Activated CD4-positive, alpha-beta T cell treated with anti-CD3 and anti-CD28 coated beads, Interleukin-2, amount 50 U/mL, for 16 hours (primary cell): Measurements from ENCODE around the gene THAP9.
"Not testable (repeated sequence)": the region's sequence is repeated elsewhere in the genome, so short reads cannot be mapped to it uniquely, and the experiment has no call there.

Experiments used
- DNase-seq: peaks from one replicate; pipeline ENCODE4 v3.0.0-alpha.2; 2020

Gene THAP9

DNA sequence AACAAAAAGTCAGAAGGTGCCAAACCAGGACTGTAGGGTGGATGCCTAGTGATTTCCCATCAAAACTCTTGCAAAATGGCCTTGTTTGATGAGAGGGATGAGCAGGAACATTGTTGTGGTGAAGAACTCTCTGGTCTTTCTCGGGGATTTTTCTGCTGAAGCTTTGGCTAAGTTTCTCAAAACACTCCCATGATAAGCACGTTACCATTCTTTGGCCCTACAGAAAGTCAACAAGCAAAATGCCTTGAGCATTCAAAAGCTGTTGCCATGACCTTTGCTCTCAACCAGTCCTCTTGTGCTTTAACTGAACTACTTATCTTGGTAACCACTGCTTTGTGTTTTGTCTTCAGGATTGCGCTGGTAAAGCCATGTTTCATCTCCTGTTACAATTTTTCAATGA is 6.6 kb upstream of the THAP9 start:
- no peak for DNase-seq

DNA sequence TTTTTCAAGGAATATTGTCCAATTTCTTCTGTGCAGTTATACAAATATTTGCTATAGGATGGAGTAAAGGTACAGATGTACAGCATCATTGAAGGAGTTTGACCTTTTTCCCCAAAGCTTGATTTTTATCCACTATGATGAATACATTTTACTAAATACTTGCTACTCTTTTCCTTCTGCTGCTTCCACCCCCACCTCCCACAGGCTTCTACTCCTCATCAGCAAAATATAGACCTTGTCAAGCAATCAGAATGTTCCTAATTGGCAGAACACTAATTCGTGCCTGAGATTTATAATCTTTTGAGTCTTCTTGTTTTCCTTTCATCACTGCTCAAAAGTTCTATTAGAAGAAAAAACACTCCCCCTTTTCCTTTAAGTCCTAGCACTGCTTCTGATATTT is 3.8 kb upstream of the THAP9 start:
- no peak for DNase-seq

DNA sequence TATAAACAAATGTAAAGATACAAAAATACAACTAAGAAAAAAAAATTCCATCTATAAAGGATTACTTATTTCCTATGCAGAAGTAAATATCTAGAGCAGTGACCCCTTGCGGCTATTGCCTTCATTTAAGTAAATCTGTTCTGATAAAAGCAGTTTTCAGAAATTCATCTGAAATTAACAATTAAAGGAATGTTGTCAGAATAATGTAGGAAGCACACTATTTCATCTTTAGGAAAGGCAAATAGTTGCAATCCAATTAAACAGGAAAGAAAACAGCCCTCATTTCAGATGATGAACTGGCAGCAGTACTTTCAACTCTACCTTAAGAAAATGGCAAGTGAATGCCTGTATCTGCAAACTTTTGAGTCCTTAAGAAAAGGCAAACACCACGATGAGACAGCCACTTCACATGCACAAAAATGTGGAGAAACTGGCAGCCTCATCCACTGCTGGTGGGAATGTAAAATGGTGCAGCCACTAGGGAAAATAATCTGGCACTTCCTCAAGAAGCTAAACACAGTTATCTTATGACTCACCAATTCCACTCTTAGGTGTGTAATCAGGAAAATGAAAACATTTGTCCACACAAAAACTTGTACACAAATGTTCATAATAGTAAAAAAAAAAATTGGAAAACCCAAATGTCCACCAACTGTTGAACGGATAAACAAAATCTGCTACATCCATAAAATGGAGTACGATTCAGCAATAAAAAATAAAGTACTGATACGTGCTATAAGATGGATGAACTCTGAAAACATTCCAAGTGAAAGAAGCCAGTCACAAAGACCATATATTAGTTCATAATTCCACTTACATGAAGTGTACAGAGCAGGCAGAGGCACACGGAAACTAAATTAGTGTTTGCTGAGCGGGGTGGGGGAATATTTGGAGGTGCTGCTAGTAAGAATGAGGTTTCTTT is 2.0 kb upstream of the THAP9 start:
- DNase-seq, result no peak

DNA sequence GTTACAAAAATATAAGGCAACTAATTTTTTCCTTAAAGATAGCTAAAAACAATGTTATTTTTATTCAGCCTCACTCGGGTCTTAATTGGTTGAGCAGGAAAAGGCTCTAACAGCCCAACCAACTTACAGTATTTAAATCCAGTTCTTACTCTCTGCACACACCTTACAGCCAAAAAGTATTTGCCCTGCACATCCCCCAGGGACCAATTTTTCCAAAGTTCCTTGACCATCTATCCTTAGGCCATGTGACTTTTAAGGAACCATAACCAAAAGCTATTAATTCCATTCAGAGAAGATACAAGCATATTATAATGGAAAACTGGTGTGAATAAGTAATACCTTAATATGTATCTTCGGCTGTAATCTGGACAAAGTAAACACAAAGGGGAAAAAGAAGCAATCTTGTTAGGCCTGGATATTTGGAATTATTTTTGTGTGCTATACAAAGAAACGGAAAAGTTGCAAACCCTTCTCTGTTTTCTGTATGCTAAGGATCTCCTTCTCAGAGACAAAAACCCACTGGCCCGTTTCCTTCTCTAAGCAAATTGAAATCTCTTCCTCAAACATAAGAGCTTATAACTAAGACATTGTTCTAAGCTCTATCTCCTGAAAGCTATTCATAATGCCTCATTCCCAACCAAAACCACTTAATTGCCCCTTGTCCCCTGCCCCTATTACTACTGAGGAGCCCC is 1.0 kb upstream of the THAP9 start:
- no peak for DNase-seq

DNA sequence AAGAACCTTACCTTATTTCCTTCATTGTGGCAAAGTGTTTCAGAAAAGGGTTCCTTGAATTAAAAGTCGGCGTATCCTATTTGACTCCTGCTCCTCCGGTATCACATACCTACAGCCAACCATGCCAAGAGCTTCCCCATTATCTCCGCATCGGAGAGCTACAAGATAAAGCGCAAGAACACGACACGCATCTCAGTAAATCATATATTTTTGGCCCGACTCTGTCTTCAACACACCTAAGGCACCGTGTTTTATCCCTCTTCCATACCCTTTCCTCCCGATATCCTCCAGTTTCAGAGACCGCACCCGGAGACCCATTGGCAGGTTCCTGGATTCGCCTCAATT is 497 bp upstream of the THAP9 start:
- no peak for DNase-seq

DNA sequence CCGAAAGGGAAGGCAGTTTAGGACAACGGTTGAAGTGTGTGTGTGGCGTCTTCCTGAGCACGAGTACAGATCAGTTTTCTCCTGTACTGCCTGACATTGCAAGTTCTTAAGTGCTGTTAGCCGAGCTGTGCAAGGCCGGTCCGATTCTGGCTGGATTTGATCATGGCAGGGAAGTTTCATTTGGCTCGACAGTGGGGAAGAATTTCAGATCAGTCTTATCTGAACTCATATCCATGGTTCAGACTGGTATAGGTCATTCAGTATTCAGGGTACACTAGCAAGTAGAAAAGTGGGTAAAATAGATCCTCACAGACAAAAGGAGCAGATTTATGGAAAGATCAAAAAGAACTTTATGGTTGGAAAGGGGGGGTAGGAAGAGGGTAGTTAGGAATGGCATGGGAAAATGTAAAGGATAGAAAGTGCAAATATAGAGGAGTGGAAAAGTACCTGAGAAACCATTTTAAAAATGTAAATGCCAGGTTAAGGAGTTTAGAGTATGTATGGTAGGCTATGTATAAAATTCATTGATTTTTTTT is 716 bp downstream of the THAP9 start:
- no peak for DNase-seq

DNA sequence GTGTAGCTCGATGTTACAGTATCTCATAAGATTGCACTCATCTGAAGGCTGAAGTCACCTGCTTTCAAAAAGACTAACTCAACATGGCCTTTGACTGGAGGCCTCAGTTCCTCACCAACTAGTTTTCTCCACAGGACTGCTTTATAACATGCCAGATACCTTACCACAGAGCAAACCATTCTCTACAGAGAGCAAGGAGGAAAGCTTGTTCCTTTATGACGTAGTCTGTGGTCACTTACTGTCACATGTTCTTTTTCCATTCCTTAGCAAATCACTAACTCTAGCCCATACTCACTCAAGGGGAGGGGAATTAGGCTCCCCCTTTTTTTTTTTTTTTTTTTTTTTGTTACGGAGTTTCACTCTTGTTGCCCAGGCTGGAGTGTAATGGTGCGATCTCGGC is 3.2 kb downstream of the THAP9 start:
- peak; percentile 66 for DNase-seq

DNA sequence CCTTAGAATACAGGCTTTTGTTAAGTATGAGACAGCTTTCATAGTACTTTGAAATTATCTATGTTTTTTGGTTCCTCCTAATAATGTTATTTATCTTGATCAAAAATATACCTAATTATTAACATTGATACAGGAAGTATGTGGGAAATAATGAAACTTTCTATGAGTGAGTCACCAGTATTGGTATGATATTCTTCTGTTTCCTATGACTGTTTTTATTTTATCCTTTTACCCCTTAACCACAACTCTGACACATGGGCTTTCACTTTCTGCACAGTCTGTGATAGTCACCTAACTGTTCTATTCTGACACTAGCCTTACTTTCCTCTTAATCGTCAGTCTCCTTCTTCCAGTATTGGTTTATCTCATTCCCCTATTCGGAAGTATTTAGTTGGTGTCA is 4.7 kb downstream of the THAP9 start:
- peak; percentile 91 for DNase-seq

DNA sequence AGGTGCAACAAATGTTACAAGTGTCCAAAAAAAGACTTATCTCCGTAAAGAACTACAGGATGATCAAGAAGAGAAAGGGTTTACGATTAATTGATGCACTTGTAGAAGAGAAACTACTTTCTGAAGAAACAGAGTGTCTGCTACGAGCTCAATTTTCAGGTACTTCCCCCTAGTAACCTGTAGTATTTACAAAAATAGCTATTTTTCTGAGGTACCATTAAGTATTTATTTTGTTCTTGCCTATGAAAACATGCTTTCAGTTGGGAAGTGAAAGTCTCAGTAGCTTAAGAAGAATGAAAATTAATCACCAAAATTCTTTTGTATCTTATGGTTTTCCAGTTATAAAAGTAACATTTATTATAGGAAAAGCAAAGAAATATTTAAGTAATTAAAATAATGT is 5.9 kb downstream of the THAP9 start:
- no peak for DNase-seq

DNA sequence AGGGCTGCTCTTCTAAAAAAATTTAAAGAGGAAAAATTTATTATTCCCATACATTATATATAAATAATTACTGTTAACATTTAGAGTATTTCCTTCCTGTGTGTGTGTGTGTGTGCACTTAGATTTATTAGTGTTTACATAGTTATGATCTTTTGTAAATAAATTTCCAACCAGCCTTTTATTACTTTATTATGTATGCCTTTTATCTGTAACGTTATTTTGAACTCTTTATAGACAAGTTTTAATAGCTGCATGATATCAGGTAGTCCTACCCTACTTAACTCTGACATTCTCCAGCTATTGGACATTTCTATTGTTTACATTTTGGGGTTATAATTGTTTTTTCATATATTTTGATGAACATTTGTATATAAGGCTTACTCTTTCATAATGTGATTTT is 8.8 kb downstream of the THAP9 start:
- DNase-seq, result no peak

DNA sequence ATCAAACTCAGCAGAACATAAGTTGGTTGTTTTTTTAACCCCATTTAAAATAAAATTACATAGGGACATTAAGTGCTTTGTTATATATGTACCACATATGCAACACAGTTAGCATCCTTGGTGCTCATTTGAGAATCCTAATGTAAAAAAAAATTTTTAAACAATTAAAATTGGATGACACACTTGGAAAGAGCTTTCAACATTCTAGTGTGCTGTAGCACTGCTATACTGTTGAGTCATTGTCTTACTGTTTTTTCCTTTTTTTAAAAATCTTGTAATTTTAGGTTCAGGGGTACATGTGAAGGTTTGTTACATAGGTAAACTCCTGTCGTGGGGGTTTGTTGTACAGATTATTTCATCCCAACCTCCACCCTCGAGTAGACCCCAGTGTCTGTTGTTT is 12.8 kb downstream of the THAP9 start:
- no peak for DNase-seq

DNA sequence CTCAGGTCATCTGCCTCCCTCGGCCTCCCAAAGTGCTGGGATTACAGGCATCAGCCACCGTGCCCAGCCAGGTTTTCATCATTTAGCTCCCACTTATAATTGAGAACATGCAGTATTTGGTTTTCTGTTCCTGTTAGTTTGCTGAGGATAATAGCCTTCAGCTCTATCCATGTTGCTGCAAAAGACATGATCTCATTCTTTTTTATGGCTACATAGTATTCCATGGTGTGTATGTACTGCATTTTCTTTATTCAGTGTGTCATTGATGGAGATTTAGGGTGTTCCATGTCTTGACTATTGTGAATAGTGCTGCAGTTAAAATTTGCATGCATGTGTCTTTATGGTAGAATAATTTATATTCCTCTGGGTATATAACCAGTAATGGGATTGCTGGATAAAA is 13.4 kb downstream of the THAP9 start:
- not testable (repeated sequence) for DNase-seq

DNA sequence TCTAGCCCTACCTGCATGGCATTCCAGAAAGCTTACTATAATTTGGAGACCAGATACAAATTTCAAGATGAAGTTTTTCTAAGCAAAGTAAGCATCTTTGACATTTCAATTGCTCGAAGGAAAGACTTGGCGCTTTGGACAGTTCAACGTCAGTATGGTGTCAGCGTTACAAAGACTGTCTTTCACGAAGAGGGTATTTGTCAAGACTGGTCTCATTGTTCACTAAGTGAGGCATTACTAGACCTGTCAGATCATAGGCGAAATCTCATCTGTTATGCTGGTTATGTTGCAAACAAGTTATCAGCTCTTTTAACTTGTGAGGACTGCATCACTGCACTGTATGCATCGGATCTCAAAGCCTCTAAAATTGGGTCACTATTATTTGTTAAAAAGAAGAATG is 17.6 kb downstream of the THAP9 start:
- no peak for DNase-seq

DNA sequence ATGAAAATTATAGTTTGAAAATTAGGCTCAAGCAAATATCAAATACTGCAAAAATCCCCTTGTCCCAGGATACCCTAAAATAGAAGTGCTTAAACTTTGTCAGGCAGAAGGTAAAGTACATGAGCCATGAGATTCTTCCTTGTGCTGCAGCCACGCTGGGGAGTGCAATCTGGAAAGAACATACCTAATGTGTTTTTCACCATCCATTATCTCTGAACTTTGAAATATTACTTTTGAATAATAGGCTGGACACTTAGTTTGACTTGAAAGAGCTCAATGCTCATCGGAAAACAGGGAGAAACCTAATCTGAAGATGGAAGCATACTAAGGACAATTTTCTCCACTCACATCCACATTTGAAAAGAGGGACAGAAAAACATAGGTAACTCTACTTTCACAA is 18.9 kb downstream of the THAP9 start:
- DNase-seq, result no peak

DNA sequence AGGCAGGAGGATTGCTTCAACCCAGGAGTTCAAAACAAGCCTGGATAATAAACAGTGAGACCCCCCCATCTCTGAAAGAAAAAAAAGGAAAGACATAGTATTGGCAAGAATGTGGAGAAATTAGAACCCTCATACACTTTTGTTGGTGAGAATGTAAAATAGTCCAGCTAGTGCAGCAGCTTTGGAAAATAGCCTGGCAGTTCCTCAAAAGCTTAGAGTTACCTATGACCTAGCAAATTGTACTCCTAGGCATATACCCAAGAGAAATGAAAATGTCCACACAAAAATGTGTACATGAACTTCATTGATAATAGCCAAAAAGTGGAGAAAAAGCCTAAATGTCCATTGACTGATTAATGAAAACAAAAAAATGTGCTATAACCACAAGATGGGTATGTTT is 21.3 kb downstream of the THAP9 start:
- DNase-seq, result no peak

DNA sequence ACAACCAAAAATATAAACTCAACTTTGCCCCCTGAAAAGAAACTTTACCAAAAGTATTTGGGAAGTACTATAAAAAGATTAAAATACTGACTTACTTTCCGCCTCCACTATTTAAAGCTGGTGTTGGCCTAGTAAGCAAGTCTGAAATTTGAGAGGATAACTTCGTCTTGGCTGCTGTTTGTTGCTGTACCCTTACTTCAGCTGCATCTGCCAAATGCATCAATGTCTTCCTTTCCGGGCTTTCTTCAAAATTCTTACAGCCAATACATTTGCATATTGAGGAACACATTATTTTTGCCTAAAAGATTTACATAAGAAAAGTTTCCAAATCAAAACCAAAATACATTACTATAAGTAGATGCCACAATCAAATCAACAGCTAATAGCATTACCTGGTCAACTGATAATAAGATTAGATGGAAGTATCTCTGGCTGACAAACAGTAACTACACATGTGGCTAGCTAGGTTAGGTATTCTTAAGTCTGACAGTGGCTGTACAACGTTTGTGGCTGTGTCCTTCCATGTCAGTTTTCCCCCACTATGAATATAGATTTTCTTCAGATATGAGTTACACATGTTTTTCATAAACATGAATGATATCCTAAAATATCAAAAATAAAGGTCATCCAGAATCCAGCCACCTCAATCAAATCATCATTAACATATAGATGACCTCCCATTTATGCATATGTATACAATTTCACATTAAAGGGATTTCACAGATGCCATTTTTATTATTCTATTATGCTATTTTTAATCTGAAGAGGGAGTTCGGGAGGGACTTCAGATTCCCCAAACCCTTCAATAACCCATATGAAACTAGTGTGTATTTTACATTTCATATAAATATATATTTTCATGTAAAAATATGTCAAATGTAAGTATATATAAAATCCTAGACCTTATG is 30.6 kb downstream of the THAP9 start:
- DNase-seq, result no peak

DNA sequence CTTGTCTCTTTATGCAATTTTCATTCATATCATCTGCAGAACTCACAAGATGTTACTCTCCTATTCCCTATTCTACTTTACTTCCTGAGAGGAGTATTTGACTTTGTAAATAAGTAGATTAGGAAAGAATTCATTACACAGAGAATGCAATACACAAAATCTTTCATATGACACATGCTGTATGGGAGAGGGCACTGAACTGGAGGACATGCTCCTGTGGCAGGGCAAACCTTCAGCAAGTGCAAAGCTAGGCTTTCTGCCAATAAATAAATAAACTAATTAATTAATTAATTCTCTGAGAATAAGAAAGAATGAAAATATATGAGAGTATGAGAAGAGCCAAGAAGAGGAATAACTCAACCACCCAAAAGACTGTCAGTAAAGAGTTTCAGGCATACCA is 33.9 kb downstream of the THAP9 start:
- no peak for DNase-seq

DNA sequence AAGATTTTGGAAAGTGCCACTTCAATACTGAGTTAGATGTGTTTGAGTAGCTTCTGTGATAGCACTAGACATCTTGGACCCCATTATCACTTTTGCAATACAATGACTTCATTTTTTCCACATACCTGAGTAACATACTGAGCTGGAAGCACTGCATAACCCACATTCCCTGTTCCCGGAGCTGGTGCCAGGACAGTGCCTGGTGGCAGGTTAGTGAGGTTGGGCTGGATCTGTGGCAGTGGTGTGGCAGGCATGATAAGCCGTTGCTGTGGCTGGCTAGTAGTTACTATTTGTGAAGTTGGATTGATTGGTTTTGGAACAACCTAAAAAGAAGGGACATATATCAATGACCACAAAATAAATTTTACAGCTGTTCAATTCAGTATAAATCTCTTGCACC is 38.9 kb downstream of the THAP9 start:
- DNase-seq, result no peak

DNA sequence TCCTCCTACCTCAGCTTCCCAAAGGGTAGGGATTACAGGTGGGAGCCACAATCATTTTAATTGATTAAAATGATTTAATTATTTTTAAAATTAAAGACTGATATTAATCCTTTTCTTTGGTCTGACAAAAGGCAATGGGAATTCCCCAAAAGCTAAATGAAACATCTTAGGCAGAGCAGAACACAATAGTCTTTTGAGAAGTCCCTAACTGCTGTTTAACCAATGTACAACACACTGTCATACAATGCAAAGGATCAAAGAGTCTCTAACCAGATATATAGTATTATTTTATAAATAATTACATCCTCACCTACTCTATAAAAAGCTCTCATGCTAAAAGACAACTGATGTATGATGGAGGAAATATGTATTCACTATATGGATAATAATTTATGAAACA is 47.0 kb downstream of the THAP9 start:
- DNase-seq, result no peak

DNA sequence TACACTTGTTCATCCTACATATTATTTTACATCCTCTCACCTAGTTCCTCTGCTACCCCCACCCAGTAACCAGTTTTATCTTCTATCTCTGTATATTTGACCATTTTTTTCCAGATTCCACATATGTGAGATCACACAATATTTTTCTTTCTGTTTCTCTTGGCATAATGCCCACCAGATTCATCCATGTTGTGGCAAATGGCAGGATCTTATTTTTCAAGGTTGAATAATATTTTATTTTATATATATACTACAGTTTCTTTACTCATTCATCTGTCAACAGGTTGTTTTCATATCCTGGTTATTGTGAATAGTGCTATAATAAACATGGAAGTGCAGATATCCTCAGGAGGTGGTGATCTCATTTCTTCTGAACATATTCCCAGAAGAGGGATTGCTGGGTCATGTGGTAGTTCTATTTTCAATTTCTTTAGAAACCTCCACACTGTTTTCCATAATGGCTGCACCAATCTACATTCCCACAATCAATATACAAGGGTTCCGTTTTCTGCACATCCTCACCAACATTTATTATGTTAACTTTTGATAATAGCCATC is 48.2 kb downstream of the THAP9 start:
- DNase-seq, result no peak

DNA sequence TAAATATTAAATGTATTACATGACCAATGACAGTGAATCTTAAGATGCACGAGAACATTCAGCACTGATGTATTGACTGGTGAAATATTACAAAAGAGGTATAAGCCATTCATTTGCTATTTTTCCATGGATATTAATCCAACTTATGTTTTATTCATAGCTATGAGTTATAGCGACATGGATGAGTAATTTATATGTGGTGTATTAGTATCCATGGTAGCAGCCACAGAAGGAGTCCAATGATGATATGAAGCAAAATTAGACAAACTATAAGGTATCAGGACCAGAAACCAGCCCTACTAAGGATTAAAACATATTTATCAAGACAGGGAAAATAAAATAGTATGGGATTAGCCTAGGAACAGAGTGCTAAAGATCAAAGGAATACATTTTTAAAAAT is 50.7 kb downstream of the THAP9 start:
- no peak for DNase-seq

DNA sequence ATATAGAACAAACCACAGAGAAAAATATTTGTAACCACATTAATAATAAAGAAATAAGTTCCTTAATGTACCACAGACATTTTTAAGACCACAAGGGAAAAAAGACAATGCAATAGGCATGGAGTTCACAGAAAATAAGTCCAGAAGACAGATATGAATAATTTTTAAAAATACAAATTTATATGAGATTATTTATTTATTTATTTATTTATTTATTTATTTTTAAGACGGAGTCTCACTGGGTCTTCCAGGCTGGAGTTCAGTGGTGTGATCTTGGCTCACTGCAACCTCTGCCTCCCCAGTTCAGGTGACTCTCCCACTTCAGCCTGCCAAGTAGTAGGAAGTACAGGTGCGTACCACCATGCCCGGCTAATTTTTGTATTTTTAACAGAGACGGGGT is 53.7 kb downstream of the THAP9 start:
- DNase-seq, result no peak

DNA sequence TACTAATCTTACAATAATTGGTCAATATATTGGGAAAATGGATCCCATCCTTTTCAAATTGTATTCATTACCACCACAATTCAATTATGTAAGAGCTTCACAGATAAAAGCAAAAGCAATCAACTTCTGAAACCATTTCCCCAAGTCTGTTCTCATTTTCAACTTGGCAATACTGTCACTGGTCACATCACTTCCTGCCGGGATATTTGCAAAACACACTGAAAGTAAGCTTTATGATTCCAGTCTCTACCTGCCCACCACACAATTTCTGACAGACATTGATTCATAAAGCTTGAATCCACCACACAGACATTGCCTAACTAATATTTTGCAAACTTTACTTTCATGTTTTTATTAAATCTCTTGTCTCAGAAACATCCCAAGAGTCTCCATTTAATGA is 56.5 kb downstream of the THAP9 start:
- peak; percentile 7 for DNase-seq
